ENCODE measurements around the gene SLC6A6. TPM values are rescaled to one million over a fixed set of nuclear protein-coding genes. Genes with fewer than 3 reads are reported as not detected.
A peak's percentile ranks its signal among the peaks of the same experiment; 100 is the strongest.
"Not testable (repeated sequence)": the region's sequence is repeated elsewhere in the genome, so short reads cannot be mapped to it uniquely, and the experiment has no call there.

Gene SLC6A6
- total RNA-seq, 3 donors from 2014 or later = 4.4 to 11.2 (median 10.5) TPM

DNA sequence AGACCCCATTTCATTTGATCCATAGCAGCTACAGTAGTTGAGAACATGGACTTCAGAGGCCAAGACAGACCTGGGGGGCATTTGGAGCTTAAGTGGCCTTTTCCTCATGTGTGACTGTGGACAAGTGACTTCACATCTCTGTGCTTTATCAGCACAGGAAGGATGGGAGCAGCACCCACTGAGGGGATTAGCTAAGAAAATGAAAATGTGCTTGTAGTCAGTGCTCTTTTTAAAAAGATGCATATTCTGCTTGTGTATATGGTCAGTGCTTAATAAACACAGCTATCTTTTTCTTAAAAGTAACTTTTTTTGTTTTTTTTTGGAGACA, 34.5 kb downstream of the SLC6A6 start:
- peaks cover 25% of the 10 kb centered on the region for H3K4me1 ChIP-seq (ENCODE audit: low read depth)
- H3K9me3 ChIP-seq = no peaks in the 10 kb centered on the region
- H3K4me3 ChIP-seq = no peak overlapping the region
- ATAC-seq (no peak), DNase-seq (no peak)
- TF ChIP-seq, protein P1, sequence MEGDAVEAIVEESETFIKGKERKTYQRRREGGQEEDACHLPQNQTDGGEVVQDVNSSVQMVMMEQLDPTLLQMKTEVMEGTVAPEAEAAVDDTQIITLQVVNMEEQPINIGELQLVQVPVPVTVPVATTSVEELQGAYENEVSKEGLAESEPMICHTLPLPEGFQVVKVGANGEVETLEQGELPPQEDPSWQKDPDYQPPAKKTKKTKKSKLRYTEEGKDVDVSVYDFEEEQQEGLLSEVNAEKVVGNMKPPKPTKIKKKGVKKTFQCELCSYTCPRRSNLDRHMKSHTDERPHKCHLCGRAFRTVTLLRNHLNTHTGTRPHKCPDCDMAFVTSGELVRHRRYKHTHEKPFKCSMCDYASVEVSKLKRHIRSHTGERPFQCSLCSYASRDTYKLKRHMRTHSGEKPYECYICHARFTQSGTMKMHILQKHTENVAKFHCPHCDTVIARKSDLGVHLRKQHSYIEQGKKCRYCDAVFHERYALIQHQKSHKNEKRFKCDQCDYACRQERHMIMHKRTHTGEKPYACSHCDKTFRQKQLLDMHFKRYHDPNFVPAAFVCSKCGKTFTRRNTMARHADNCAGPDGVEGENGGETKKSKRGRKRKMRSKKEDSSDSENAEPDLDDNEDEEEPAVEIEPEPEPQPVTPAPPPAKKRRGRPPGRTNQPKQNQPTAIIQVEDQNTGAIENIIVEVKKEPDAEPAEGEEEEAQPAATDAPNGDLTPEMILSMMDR (IDR thresholded peaks at IDR 0.05) = no peak
- intact Hi-C loops (cut with DNase I, micrococcal nuclease) = no loop called here
- H3K36me3 ChIP-seq (ENCODE audit: low read depth) = no peaks in the 10 kb centered on the region

- intact Hi-C loops (cut with DNase I, micrococcal nuclease); H3K36me3 ChIP-seq (ENCODE audit: low read depth); DNase-seq; H3K9me3 ChIP-seq; ATAC-seq; H3K4me3 ChIP-seq: not testable (repeated sequence)
- H3K4me1 ChIP-seq (ENCODE audit: low read depth) = peaks cover 17% of the 10 kb centered on the region
Observed at GRCh38 chr3:14437705-14438104, 35.3 kb downstream of the SLC6A6 start.

GRCh38 chr3:14438262-14438661, 35.9 kb downstream of the SLC6A6 start:
- Histone ChIP-seq H3K9me3 (no peaks in the 10 kb centered on the region), H3K36me3 (ENCODE audit: low read depth) (no peaks in the 10 kb centered on the region), H3K4me1 (ENCODE audit: low read depth) (peaks cover 11% of the 10 kb centered on the region), H3K4me3 (no peak overlapping the region)
- ATAC-seq (no peak), DNase-seq (no peak)
- TF ChIP-seq, protein P1 (IDR thresholded peaks at IDR 0.05) = no peak
- intact Hi-C loops (cut with DNase I, micrococcal nuclease) = no loop called here

DNA sequence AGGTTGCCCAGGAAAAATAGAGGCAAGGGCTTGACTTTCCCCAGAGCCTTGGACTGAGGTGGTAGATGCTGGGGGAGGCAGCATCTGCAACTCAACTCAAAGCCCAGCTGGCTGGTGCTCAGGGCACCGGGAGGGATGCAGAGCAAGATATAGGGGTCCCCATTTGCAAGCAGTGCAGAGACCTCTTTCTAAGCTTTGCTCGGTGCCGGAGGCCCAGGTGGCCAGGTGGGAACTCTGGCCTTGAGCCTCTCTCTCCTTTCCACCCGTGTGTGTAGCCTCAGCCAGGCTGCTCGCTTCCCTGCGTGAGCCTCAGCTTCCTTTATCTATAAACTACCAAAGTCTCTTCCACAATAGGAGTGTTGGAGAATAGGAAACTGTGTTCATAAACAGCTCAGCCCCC, 36.5 kb downstream of the SLC6A6 start:
- DNase-seq = peak in 1 of 3 donors; percentile 37
- Histone ChIP-seq H3K4me1 (ENCODE audit: low read depth) (peaks cover 10% of the 10 kb centered on the region), H3K9me3 (no peaks in the 10 kb centered on the region), H3K36me3 (ENCODE audit: low read depth) (no peaks in the 10 kb centered on the region), H3K4me3 (no peak overlapping the region)
- ATAC-seq = no peak
- intact Hi-C loops (cut with DNase I, micrococcal nuclease) = no loop called here
- TF ChIP-seq, protein P1 (IDR thresholded peaks at IDR 0.05) = no peak

GRCh38 chr3:14439501-14440167, 37.2 kb downstream of the SLC6A6 start:
- no peaks in the 10 kb centered on the region for H3K36me3 ChIP-seq (ENCODE audit: low read depth)
- ATAC-seq (peak; percentile 78), DNase-seq (peak; percentile 76 to 83 (median 82))
- H3K4me3 ChIP-seq = no peak overlapping the region
- TF ChIP-seq, protein P1 (IDR thresholded peaks at IDR 0.05) = no peak
- intact Hi-C loops (cut with DNase I, micrococcal nuclease) = no loop called here
- H3K4me1 ChIP-seq (ENCODE audit: low read depth) = peaks cover 10% of the 10 kb centered on the region
- no peaks in the 10 kb centered on the region for H3K9me3 ChIP-seq

DNA sequence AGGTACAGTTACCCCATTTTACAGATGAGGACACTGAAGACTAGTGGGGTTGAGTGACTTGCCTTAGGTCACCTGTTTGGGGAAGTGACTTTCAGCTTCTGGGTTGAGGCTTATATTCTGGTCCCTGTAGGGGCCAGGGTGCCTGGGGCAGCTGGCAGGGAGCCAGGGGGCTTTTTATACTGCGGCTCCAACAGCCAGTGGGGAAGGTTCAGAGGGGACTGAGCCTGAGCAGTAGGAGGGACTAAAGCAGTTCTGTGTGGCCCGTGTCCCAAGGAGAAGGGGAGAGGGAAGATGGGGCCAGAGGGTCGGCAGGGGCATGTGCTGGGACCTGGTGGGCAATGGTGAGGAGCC, 37.7 kb downstream of the SLC6A6 start:
- TF ChIP-seq, protein P1 (IDR thresholded peaks at IDR 0.05) = no peak
- ATAC-seq (no peak), DNase-seq (peak in 1 of 3 donors; percentile 40)
- intact Hi-C loops (cut with DNase I, micrococcal nuclease) = no loop called here
- peaks cover 10% of the 10 kb centered on the region for H3K4me1 ChIP-seq (ENCODE audit: low read depth)
- no peaks in the 10 kb centered on the region for H3K9me3 ChIP-seq
- no peak overlapping the region for H3K4me3 ChIP-seq
- no peaks in the 10 kb centered on the region for H3K36me3 ChIP-seq (ENCODE audit: low read depth)
